Fibroblast of lung (primary cell): ENCODE data around the gene PMAIP1. TPM values are rescaled to one million over a fixed set of nuclear protein-coding genes. Genes with fewer than 3 reads are reported as not detected.

Experiments
- DNase-seq, 2 donors: peaks; one replicate each; pipeline versions ENCODE4 v3.0.0 to v3.0.0-alpha.2; 2010; ENCODE audit warnings: low read depth in 2 of 2
- H2AFZ ChIP-seq: 2 replicates; pipeline ENCODE4 v1.5.1; 2012; ENCODE audit warnings: low read length, control low read depth, inconsistent platforms
- H3K27ac ChIP-seq: 2 replicates; pipeline ENCODE4 v1.5.1; 2011; ENCODE audit warnings: low read length, control low read depth; ENCODE audit not compliant: insufficient read depth
- H3K27me3 ChIP-seq: 2 replicates; pipeline ENCODE4 v1.5.1; 2011; ENCODE audit warnings: mild to moderate bottlenecking, low read length; ENCODE audit not compliant: control insufficient read depth, insufficient read depth
- H3K36me3 ChIP-seq: 2 replicates; pipeline ENCODE4 v1.5.1; 2011; ENCODE audit warnings: low read length; ENCODE audit not compliant: control insufficient read depth, insufficient read depth
- H3K4me1 ChIP-seq: 2 replicates; pipeline ENCODE4 v1.5.1; 2011; ENCODE audit warnings: low read length; ENCODE audit not compliant: control insufficient read depth, insufficient read depth; ENCODE audit errors: extremely low read depth
- H3K4me2 ChIP-seq: 2 replicates; pipeline ENCODE4 v1.5.1; 2011; ENCODE audit warnings: low read length, control low read depth; ENCODE audit not compliant: insufficient read depth; ENCODE audit errors: extremely low read depth
- H3K4me3 ChIP-seq, 4 experiments: fragments of 200-600 bp in 1 of 4; sonication (generic) in 1 of 4; replicated peaks in 1 of 4; 2 replicates each; pipeline ENCODE4 v1.5.1; 2011 to 2016; ENCODE audit warnings: low read length in 4 of 4, low read depth in 3 of 4, mild to moderate bottlenecking in 3 of 4, control low read depth in 2 of 4, inconsistent platforms in 1 of 4, mixed read lengths in 1 of 4; ENCODE audit not compliant: insufficient read depth in 1 of 4; ENCODE audit errors: control extremely low read depth in 1 of 4
- H3K79me2 ChIP-seq: 2 replicates; pipeline ENCODE4 v1.5.1; 2012; ENCODE audit warnings: mild to moderate bottlenecking, low read length, inconsistent platforms; ENCODE audit not compliant: control insufficient read depth, insufficient read depth
- H3K9ac ChIP-seq: 2 replicates; pipeline ENCODE4 v1.5.1; 2011; ENCODE audit warnings: mild to moderate bottlenecking, low read length, control low read depth; ENCODE audit not compliant: insufficient read depth
- H3K9me3 ChIP-seq: 2 replicates; pipeline ENCODE4 v1.5.1; 2012; ENCODE audit warnings: low read depth, low read length; ENCODE audit not compliant: control insufficient read depth, insufficient read depth
- H4K20me1 ChIP-seq: 2 replicates; pipeline ENCODE4 v1.5.1; 2011; ENCODE audit warnings: low read length; ENCODE audit not compliant: control insufficient read depth, insufficient read depth; ENCODE audit errors: extremely low read depth
- EZH2 ChIP-seq: IDR thresholded peaks from 2 replicates; pipeline ENCODE4 v1.5.1; 2012; ENCODE audit warnings: low read length, control low read depth, mild to moderate bottlenecking; ENCODE audit errors: missing control alignments
- polyA plus RNA-seq, 2 donors: library from polyadenylated mRNA; depleted of rRNA in 1 of 2; stranded (reverse) in 1 of 2; unstranded in 1 of 2; fragments of >200 nt; gene quantifications; 2 replicates each; pipeline ENCODE4 v1.2.1, GENCODE V29; 2011 to 2012; ENCODE audit warnings: missing spikeins in 1 of 2
- total RNA-seq: library from RNA; depleted of rRNA; stranded (reverse); fragments of >200 nt; gene quantifications from 2 replicates; pipeline ENCODE4 v1.2.1, GENCODE V29; 2014
- TF ChIP-seq, protein P1 (sequence below), 2 donors: IDR thresholded peaks in 1 of 2; conservative IDR thresholded peaks in 1 of 2; 1 replicate in 1 of 2; 2 replicates in 1 of 2; pipeline ENCODE4 v1.5.1; 2011 to 2012; ENCODE audit warnings: low read length in 2 of 2, control low read depth in 1 of 2, inconsistent platforms in 1 of 2, low read depth in 1 of 2, mild to moderate bottlenecking in 1 of 2

The PMAIP1 gene
- total and polyA plus RNA-seq, 2 donors (not counting 1 experiment from before 2014, with no cell fraction given) = 8.5 to 34.7 TPM

DNA sequence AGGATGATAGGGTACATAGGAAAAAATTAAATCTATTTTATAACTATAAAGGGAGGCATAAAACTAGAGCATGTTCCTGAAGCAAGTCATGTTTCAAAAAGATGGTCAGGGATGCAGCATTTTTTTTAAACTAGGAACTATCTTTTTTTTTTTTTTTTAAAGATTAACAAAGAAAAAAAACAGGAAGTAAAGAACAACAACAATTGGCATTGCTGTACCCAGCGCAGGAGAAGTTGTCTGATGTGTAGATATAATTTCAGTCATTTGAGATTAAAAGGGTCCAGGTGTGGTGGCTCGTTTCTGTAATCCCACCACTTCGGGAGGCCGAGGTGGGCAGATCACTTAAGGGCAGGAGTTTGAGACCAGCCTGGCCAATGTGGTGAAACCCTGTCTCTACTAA is 41.5 kb downstream of the PMAIP1 start:
- H2AFZ ChIP-seq = no peak overlapping the region
- H3K36me3 ChIP-seq = no peaks in the 10 kb centered on the region
- no peak overlapping the region for H3K9ac ChIP-seq
- no peaks in the 10 kb centered on the region for H4K20me1 ChIP-seq
- H3K27ac ChIP-seq = no peak overlapping the region
- no peaks in the 10 kb centered on the region for H3K9me3 ChIP-seq
- no peaks in the 10 kb centered on the region for H3K79me2 ChIP-seq
- no peak for DNase-seq
- H3K27me3 ChIP-seq = peaks cover 3% of the 10 kb centered on the region
- H3K4me1 ChIP-seq = no peaks in the 10 kb centered on the region
- H3K4me3 ChIP-seq = no peak overlapping the region
- H3K4me2 ChIP-seq = no peak overlapping the region
- TF ChIP-seq, protein P1, sequence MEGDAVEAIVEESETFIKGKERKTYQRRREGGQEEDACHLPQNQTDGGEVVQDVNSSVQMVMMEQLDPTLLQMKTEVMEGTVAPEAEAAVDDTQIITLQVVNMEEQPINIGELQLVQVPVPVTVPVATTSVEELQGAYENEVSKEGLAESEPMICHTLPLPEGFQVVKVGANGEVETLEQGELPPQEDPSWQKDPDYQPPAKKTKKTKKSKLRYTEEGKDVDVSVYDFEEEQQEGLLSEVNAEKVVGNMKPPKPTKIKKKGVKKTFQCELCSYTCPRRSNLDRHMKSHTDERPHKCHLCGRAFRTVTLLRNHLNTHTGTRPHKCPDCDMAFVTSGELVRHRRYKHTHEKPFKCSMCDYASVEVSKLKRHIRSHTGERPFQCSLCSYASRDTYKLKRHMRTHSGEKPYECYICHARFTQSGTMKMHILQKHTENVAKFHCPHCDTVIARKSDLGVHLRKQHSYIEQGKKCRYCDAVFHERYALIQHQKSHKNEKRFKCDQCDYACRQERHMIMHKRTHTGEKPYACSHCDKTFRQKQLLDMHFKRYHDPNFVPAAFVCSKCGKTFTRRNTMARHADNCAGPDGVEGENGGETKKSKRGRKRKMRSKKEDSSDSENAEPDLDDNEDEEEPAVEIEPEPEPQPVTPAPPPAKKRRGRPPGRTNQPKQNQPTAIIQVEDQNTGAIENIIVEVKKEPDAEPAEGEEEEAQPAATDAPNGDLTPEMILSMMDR (conservative IDR thresholded peaks at IDR 0.05 in 1 of 2, IDR thresholded peaks at IDR 0.05 in 1 of 2; ENCODE audit: low read depth in 1 of 2, low read length in 2 of 2) = no peak
- no peak for TF ChIP-seq EZH2

DNA sequence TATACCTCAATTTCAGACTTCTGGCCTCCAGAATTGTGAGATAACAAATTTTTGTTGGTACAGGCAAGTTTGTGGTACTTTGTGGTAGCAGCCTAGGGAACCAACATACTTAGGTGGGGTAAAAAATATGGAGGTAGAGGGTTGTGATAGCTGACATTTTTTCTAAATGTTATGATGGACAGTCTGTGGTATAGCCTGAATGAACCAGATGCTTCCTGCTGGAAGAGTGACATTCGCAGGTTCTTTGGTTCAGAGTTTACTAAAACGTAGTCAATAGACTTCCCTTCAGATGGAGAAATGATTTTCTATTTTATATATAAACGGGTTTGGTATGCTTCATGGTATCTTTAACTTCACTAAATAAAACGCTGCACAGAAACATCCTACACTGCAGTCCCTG is 42.8 kb downstream of the PMAIP1 start:
- DNase-seq = no peak
- Histone ChIP-seq H3K4me3 (no peak overlapping the region), H3K9ac (no peak overlapping the region), H4K20me1 (no peaks in the 10 kb centered on the region), H3K79me2 (no peaks in the 10 kb centered on the region), H3K27me3 (peaks cover 3% of the 10 kb centered on the region), H3K27ac (no peak overlapping the region), H3K4me2 (no peak overlapping the region), H3K36me3 (no peaks in the 10 kb centered on the region), H2AFZ (no peak overlapping the region), H3K9me3 (no peaks in the 10 kb centered on the region), H3K4me1 (no peaks in the 10 kb centered on the region)
- no peak for TF ChIP-seq EZH2

DNA sequence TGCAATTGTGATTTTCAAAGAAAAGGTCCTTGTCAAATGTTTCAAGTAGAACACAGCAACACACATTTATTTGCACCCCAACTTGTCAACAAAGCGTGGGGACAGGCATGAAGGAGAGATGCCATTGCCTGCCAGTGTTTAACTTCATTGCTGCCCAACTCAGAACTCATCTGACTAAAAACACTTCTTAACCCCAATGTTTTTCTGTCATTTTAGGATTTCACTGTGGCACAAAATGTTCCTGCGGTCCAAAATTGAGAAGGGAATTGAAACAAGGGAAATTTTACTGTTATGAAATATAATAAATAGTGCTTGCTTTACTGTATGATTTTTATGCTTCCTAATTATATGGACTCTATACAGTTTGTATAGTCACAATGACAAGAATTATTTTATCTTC is 45.7 kb downstream of the PMAIP1 start:
- TF ChIP-seq, protein P1 (conservative IDR thresholded peaks at IDR 0.05 in 1 of 2, IDR thresholded peaks at IDR 0.05 in 1 of 2; ENCODE audit: low read depth in 1 of 2, low read length in 2 of 2) = no peak
- no peak for TF ChIP-seq EZH2
- no peaks in the 10 kb centered on the region for H3K9me3 ChIP-seq
- H3K27ac ChIP-seq = no peak overlapping the region
- H3K79me2 ChIP-seq = no peaks in the 10 kb centered on the region
- H3K9ac ChIP-seq = no peak overlapping the region
- H3K4me2 ChIP-seq = no peak overlapping the region
- H4K20me1 ChIP-seq = no peaks in the 10 kb centered on the region
- no peaks in the 10 kb centered on the region for H3K36me3 ChIP-seq
- H3K4me3 ChIP-seq = no peak overlapping the region
- no peaks in the 10 kb centered on the region for H3K4me1 ChIP-seq
- DNase-seq = no peak
- no peak overlapping the region for H2AFZ ChIP-seq
- no peaks in the 10 kb centered on the region for H3K27me3 ChIP-seq
